H1 (cell line): ENCODE measurements around the gene WBP11. TPM values are rescaled to one million over a fixed set of nuclear protein-coding genes. Genes with fewer than 3 reads are reported as not detected.

Source experiments
- FOSL1 ChIP-seq: IDR thresholded peaks from 2 replicates; pipeline ENCODE4 v1.6.1; 2011; ENCODE audit warnings: mild to moderate bottlenecking, low read depth, low read length, moderate library complexity; ENCODE audit not compliant: insufficient read depth
- KDM4A ChIP-seq: IDR thresholded peaks from one replicate; pipeline ENCODE4 v1.7.1; 2012; ENCODE audit warnings: low read depth, mild to moderate bottlenecking, moderate library complexity, low read length, inconsistent platforms; ENCODE audit not compliant: severe bottlenecking
- POLR2A ChIP-seq, 2 experiments: IDR thresholded peaks; 1 replicate in 1 of 2; 2 replicates in 1 of 2; pipeline ENCODE4 v1.6.1; 2011; ENCODE audit warnings: low read depth in 2 of 2, low read length in 2 of 2, mild to moderate bottlenecking in 2 of 2; ENCODE audit errors: control extremely low read depth in 1 of 2
- SP4 ChIP-seq: IDR thresholded peaks from 2 replicates; pipeline ENCODE4 v1.6.1; 2012; ENCODE audit warnings: low read length, inconsistent platforms
- polyA plus RNA-seq, 7 experiments: library from polyadenylated mRNA; depleted of rRNA in 3 of 7; stranded (reverse) in 5 of 7; unstranded in 2 of 7; fragments of >200 nt in 5 of 7; fragments of 200-250 nt in 2 of 7; gene quantifications; 1 replicate in 5 of 7; 2 replicates in 1 of 7; 4 replicates in 1 of 7; pipeline versions ENCODE4 v1.2.1 to v1.2.3, GENCODE V29; 2011 to 2013; ENCODE audit warnings: missing spikeins in 2 of 7, mixed read lengths in 2 of 7
- total RNA-seq: library from RNA; stranded (reverse); fragmentation: NEBNext Ultra II Directional; extraction: Animal tissue kit (Norgen Biotek cat#: 25700); gene quantifications from 2 replicates; pipeline ENCODE4 v1.2.1, GENCODE V29; 2021

The WBP11 gene
- total and polyA plus RNA-seq, 2 of the 8 experiments (the other 6 are each of a cell fraction or from before 2014, with no cell fraction given): 22.1 to 134 TPM

DNA sequence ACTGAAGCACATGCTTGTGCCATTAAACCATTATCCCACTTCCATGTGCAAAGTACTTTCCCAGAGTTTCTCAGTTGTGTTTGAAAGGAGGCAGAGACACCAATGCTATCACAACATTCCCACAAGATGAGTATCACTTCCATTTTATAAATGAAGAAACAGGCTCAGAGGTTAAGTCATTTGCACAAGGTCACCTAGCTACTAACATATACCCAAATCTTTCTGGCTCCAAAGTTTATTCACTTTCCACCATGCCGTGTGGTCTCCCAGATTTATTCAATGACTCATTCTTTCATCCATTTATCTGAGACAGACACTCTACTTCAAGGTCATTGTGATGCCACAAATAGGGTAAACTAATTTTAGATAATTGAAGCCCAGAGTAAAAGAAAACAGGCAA, 30.7 kb upstream of the WBP11 start (continued):
- TF ChIP-seq FOSL1 (no peak), KDM4A (no peak), SP4 (no peak), POLR2A (IDR thresholded peaks at IDR 0.05; ENCODE audit: control extremely low read depth in 1 of 2, low read depth in 2 of 2, low read length in 2 of 2) (no peak)
